Panc1 (cell line): ENCODE data around the gene UFSP2. TPM values are rescaled to one million over a fixed set of nuclear protein-coding genes. Genes with fewer than 3 reads are reported as not detected.

Experiments
- ATAC-seq: fragments of 200-7000 bp; cut with Tn5 transposase; 2 replicates; pipeline ENCODE4 v1.9.1; 2020; ENCODE audit warnings: mild to moderate bottlenecking, moderate library complexity
- BruUV-seq: library from RNA; stranded (reverse); fragments of 400-500 nt; replicated peaks from 2 replicates; lab custom pipeline; 2021; lab: Mats Ljungman, UMichigan
- CTCF ChIA-PET: fragments of 300-600 bp; sonication (Branson Sonifier 250); formaldehyde crosslinking; loops from one replicate; lab custom pipeline; 2022; ENCODE audit warnings: antibody characterized with exemption; lab: Charles Lee
- POLR2A ChIA-PET: fragments of 300-600 bp; sonication (Branson Sonifier 250); formaldehyde crosslinking; loops from one replicate; lab custom pipeline; 2022; ENCODE audit warnings: antibody characterized with exemption; lab: Charles Lee
- DNase-seq: peaks from one replicate; pipeline ENCODE4 v3.0.0-alpha.2; 2010; ENCODE audit warnings: low read depth, low spot score
- H3K27ac ChIP-seq: 2 replicates; pipeline ENCODE4 v1.5.1; 2011; ENCODE audit warnings: mild to moderate bottlenecking, low read length, inconsistent platforms
- H3K27me3 ChIP-seq: fragments of 200-500 bp; sonication (Bioruptor generic); 2 replicates; pipeline ENCODE4 v1.6.0; 2014; ENCODE audit warnings: low read length, inconsistent platforms; ENCODE audit not compliant: control insufficient read depth, insufficient read depth
- H3K36me3 ChIP-seq: fragments of 200-500 bp; sonication (Bioruptor generic); 2 replicates; pipeline ENCODE4 v1.5.1; 2014; ENCODE audit warnings: inconsistent platforms, mild to moderate bottlenecking, low read length, moderate library complexity; ENCODE audit not compliant: control insufficient read depth, insufficient read depth
- H3K4me1 ChIP-seq: 2 replicates; pipeline ENCODE4 v1.5.1; 2011; ENCODE audit warnings: inconsistent platforms, mild to moderate bottlenecking, low read length, moderate library complexity; ENCODE audit not compliant: control insufficient read depth, insufficient read depth
- H3K4me3 ChIP-seq, 2 experiments: 2 replicates each; pipeline ENCODE4 v1.5.1; 2011 to 2012; ENCODE audit warnings: low read depth in 2 of 2, low read length in 2 of 2, mild to moderate bottlenecking in 2 of 2, inconsistent platforms in 1 of 2, moderate library complexity in 1 of 2
- H3K9me3 ChIP-seq: fragments of 200-500 bp; sonication (Bioruptor generic); 2 replicates; pipeline ENCODE4 v1.5.1; 2014; ENCODE audit warnings: low read depth, mild to moderate bottlenecking, inconsistent platforms, low read length, moderate library complexity; ENCODE audit not compliant: control insufficient read depth, insufficient read depth
- POLR2AphosphoS5 ChIP-seq: IDR thresholded peaks from 2 replicates; pipeline ENCODE4 v1.6.1; 2012; ENCODE audit warnings: mild to moderate bottlenecking, low read depth, low read length, moderate library complexity
- REST ChIP-seq, 2 experiments: IDR thresholded peaks; 2 replicates each; pipeline ENCODE4 v1.6.1; 2011 to 2012; ENCODE audit warnings: low read depth in 2 of 2, control low read depth in 1 of 2, low read length in 1 of 2, mild to moderate bottlenecking in 1 of 2, moderate library complexity in 1 of 2; ENCODE audit not compliant: insufficient read depth in 1 of 2
- SIN3A ChIP-seq: IDR thresholded peaks from 2 replicates; pipeline ENCODE4 v1.6.1; 2012; ENCODE audit warnings: low read depth, mild to moderate bottlenecking, low read length, moderate library complexity, borderline replicate concordance; ENCODE audit not compliant: insufficient read depth
- TCF7L2 ChIP-seq: IDR thresholded peaks from 2 replicates; pipeline ENCODE4 v1.6.1; 2011; ENCODE audit warnings: mild to moderate bottlenecking, low read depth, low read length, inconsistent platforms
- in situ Hi-C: cut with HindIII; loops from 2 replicates; pipeline ENCODE4 v1.10.0; 2016; ENCODE audit warnings: low sequenced_read_pairs, low pct_unique_long_range_greater_than_20kb
- intact Hi-C: fragments of 100-400 bp; cut with micrococcal nuclease; formaldehyde crosslinking; loops from one replicate; pipeline ENCODE4 v1.10.0; 2022; ENCODE audit not compliant: unreplicated experiment
- total RNA-seq: library from RNA; stranded (reverse); gene quantifications from one replicate; pipeline ENCODE4 v1.2.1, GENCODE V29; 2021; ENCODE audit not compliant: unreplicated experiment
- TF ChIP-seq, protein P1 (sequence below): fragments of 450-650 bp; IDR thresholded peaks from 2 replicates; pipeline ENCODE4 v1.5.1; 2017; ENCODE audit warnings: mild to moderate bottlenecking

UFSP2 gene
- total RNA-seq, 1 experiment from 2014 or later, result 17.0 TPM

- ChIA-PET POLR2A (no interaction called here), CTCF (no interaction called here)
- ATAC-seq (no peak), DNase-seq (no peak)
- Histone ChIP-seq H3K4me1 (no peaks in the 10 kb centered on the region), H3K4me3 (no peak overlapping the region), H3K9me3 (no peaks in the 10 kb centered on the region), H3K27me3 (no peaks in the 10 kb centered on the region), H3K27ac (no peak overlapping the region), H3K36me3 (no peaks in the 10 kb centered on the region)
- in situ Hi-C loops, result no loop called here
- BruUV-seq, result no TSS peak
- TF ChIP-seq REST (IDR thresholded peaks at IDR 0.05; ENCODE audit: insufficient read depth in 1 of 2, low read depth in 2 of 2, low read length in 1 of 2) (no peak), POLR2AphosphoS5 (no peak), SIN3A (no peak), TCF7L2 (no peak)
- TF ChIP-seq, protein P1, sequence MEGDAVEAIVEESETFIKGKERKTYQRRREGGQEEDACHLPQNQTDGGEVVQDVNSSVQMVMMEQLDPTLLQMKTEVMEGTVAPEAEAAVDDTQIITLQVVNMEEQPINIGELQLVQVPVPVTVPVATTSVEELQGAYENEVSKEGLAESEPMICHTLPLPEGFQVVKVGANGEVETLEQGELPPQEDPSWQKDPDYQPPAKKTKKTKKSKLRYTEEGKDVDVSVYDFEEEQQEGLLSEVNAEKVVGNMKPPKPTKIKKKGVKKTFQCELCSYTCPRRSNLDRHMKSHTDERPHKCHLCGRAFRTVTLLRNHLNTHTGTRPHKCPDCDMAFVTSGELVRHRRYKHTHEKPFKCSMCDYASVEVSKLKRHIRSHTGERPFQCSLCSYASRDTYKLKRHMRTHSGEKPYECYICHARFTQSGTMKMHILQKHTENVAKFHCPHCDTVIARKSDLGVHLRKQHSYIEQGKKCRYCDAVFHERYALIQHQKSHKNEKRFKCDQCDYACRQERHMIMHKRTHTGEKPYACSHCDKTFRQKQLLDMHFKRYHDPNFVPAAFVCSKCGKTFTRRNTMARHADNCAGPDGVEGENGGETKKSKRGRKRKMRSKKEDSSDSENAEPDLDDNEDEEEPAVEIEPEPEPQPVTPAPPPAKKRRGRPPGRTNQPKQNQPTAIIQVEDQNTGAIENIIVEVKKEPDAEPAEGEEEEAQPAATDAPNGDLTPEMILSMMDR, result no peak
- intact Hi-C loops, result no loop called here
These were observed 41.7 kb downstream of the UFSP2 start for GRCh38 chr4:185384061-185384460.

GRCh38 chr4:185383451-185383850 is 42.3 kb downstream of the UFSP2 start:
- H3K9me3 ChIP-seq, result no peaks in the 10 kb centered on the region
- ChIA-PET POLR2A (no interaction called here), CTCF (no interaction called here)
- no peak overlapping the region for H3K27ac ChIP-seq
- H3K27me3 ChIP-seq, result no peaks in the 10 kb centered on the region
- in situ Hi-C loops (no loop called here), intact Hi-C loops (no loop called here)
- ATAC-seq, result no peak
- no peak overlapping the region for H3K4me3 ChIP-seq
- no TSS peak for BruUV-seq
- no peaks in the 10 kb centered on the region for H3K36me3 ChIP-seq
- H3K4me1 ChIP-seq, result no peaks in the 10 kb centered on the region
- TF ChIP-seq POLR2AphosphoS5 (no peak), REST (IDR thresholded peaks at IDR 0.05; ENCODE audit: insufficient read depth in 1 of 2, low read depth in 2 of 2, low read length in 1 of 2) (no peak), SIN3A (no peak), TCF7L2 (no peak)
- TF ChIP-seq, protein P1, result no peak
- no peak for DNase-seq
